ELR (cell line): ENCODE data around the gene KISS1.

Experiments used
- DNase-seq: peaks from one replicate; pipeline ENCODE4 v3.0.0-alpha.2; 2015; ENCODE audit warnings: low read depth

The KISS1 gene

DNA sequence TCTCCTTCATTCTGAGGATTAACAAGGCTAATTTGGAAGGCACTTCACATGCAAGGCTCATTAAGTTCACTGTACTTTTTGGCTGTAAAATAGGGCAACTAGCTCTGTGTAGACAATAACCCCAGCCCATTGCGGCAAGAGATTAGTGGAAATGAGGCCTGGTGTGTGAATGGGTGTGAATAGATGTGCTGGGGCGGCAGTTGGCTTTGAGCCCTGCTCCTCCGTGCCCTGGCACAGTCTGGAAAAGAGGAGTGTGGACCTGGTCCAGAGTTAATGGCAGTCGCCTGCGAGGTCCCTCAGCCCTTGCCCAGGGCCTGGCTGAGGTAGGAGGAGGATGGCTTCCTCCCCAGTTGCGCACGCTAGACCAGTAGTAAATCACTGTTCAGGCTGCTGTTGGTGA is 4.8 kb downstream of the KISS1 start:
- DNase-seq = no peak

- peak; percentile 35 for DNase-seq
Observed at GRCh38 chr1:204190212-204191211, 5.8 kb downstream of the KISS1 start.

- DNase-seq = no peak
Observed at GRCh38 chr1:204188959-204189639, 7.2 kb downstream of the KISS1 start.

GRCh38 chr1:204186597-204186996 is 9.7 kb downstream of the KISS1 start:
- no peak for DNase-seq

DNA sequence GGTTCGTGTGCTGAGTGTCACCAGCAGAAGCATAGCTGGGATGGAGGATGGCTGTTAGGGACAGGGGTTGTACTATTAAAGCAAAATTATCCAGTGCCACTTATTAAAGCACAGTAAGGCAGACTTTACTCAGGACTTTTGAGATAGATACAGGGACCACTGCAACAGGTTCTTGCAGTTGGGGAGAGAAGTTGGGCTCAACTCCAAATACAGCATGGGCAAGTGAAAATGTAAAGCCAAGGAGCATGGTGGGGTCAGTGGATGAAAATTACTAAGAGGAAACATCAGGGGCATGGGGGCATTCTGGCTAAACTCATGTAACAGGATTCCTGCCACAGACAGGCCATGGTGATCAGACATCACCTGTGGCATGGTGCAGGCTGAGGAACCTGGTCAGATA is 15.2 kb downstream of the KISS1 start:
- DNase-seq = no peak

DNA sequence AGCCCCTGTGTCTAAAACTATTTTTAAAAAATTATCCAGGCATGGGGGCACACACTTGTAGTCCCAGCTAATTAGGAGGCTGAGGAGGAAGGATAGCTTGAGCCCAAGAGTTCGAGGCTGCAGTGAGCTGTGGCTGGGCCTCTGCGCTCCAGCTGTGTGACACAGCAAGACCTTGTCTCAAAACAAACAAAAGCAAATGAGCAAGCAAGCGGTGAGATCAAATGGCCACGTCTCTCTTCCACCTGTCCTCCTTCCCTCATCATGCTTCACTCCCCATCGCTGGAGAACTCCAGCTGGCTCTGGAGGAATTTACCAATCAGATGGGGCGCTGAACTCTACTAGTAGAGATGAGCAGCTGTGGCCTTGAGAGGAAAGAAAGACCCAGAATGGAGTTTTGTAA is 16.2 kb downstream of the KISS1 start:
- no peak for DNase-seq

GRCh38 chr1:204178487-204179281 is 17.6 kb downstream of the KISS1 start:
- no peak for DNase-seq

- peak; percentile 59 for DNase-seq
Observed at GRCh38 chr1:204177133-204177532, 19.2 kb downstream of the KISS1 start.

DNA sequence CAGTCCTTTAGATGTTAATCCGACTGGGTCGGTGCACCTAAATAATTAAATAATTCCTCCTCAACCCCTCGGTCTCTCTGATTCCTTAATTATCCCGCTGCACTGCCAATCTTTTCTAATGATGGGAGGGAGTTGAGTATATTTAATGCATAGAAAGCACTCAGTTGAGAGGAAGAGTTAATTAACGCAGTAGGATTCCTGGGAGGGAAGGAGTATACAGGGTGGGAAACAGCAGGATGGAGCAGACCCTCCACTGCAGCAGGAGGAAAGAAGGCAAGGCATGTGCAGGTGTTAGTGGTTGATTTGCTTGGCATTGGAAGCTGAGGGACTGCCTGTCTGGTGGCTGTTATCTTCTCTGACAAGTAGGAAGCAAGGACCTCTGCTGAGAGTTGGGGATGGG is 20.2 kb downstream of the KISS1 start:
- DNase-seq = no peak

GRCh38 chr1:204174958-204175357 is 21.3 kb downstream of the KISS1 start:
- DNase-seq = no peak

- peak; percentile 11 for DNase-seq
Observed at GRCh38 chr1:204172404-204173029, 23.8 kb downstream of the KISS1 start.

- peak; percentile 96 for DNase-seq
Observed at GRCh38 chr1:204171751-204172178, 24.5 kb downstream of the KISS1 start.

- DNase-seq = no peak
Observed at GRCh38 chr1:204170494-204171155, 25.7 kb downstream of the KISS1 start.

DNA sequence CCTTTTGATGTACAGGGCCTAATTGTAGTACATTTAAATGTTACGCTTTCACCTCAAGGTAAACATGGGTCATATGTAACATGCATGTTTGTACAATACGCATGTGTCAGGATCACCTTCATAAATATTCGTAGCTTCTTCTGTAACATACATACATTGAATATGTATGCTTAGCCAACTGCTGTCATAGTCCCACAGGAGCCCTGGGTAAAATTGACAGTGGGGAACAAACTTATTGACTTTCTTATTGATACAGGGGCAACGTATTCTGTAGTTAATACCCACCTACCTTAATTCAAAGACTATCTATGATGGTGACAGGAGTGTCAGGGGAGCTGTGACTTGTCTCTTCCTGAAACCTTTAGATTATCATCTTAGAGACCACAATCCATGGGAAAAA is 26.4 kb downstream of the KISS1 start:
- DNase-seq = peak; percentile 34

DNA sequence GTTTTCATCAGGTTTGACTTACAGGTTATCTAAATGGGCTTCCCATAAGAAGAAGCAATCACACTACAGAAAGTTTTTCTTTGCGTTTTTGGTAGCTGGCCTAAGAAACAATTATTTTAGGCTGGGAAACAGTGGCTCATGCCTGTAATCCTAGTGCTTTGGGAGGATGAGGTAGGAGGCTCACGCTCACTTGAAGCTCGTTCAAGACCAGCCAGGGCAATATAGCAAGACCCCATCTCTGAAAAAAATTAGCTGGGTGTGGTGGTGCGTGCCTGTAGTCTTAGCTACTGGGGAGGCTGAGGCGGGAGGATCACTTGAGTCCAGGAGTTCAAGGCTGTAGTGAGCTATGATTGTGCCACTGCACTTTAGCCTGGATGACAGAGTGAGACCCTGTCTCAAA is 28.6 kb downstream of the KISS1 start:
- no peak for DNase-seq

- DNase-seq = no peak
Observed at GRCh38 chr1:204166219-204166618, 30.1 kb downstream of the KISS1 start, which contains the start of gene REN. REN (minus strand) TSS chr1:204166337; CDS start chr1:204166293, 44 bp downstream.

- DNase-seq = peak; percentile 80
Observed at GRCh38 chr1:204162494-204163074, 33.7 kb downstream of the KISS1 start.

DNA sequence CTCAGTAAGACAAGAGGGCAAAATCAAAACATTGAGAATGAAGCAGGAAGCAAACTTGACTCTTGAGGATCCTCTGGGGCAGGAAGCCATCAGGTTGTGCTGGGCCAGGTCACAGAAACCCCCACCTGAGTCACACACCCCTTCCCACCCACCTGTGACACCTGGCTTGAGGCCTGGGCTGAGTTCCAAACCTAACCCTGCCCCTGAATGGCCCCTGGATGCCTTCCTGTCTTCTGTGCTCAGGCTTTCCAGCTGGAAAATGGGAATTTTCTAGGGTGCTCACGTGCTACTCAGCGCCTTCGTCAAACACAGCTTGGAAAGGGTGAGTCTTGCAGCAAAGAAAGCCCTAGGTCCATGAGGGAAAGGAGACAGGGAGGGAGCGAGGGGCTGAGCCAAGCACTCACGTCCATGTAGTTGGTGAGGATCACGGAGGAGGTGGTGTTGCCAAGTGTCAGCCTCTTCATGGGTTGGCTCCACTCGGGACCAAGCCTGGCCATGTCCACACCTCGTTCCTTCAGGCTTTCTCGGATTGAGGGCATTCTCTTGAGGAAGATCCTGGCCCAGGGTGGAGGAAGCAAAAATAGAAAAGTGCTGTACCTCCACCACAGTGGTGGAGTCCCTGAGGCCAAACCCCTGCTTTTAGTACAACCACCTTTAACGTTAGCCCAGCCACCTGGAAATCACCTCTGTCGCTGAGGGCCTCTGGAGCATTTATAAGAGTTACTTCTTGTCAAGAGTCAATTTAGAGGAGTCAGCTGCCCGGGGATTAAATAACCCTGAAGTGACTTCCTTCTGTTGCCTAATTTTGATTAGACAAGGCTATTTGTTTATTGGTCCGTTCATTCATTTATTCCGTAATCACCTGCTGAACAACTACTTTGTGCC is 34.4 kb downstream of the KISS1 start:
- no peak for DNase-seq

DNA sequence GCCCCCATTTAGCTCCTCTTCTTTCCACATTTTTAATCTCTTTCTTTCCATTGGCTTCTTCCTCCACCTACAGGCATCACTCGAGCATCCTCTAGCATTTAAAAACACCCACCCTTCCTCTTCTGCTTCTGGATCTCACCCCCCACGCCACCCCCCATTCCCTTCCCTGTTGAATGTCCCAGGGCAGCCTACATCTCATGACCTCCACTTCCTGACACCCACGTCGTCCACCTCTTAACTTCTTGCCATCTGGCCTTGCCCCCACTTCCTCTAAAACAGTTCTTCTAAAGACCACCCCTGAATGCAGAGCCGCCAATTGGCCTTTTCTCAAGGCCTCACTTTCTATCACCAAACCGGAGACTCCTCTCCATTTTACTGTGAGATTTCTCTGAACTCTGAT is 38.3 kb downstream of the KISS1 start:
- no peak for DNase-seq

- no peak for DNase-seq
Observed at GRCh38 chr1:204155881-204156280, 40.4 kb downstream of the KISS1 start.
